IMR-90 (cell line): Measurements from ENCODE around the gene SOX5. TPM values are rescaled to one million over a fixed set of nuclear protein-coding genes. Genes with fewer than 3 reads are reported as not detected.
A peak's percentile ranks its signal among the peaks of the same experiment; 100 is the strongest.

Source experiments
- ATAC-seq: fragments of 200-7000 bp; cut with Tn5 transposase; 2 replicates; pipeline ENCODE4 v1.9.1; 2020; ENCODE audit warnings: low read depth, mild to moderate bottlenecking, moderate library complexity
- BruUV-seq: library from RNA; stranded (reverse); fragments of 400-500 nt; replicated peaks from 2 replicates; lab custom pipeline; 2021; lab: Mats Ljungman, UMichigan
- CTCF ChIA-PET: fragments of 300-600 bp; formaldehyde crosslinking; extraction: SDS; loops from one replicate; lab custom pipeline; 2021; ENCODE audit warnings: antibody characterized with exemption; lab: Yijun Ruan, JAX
- POLR2A ChIA-PET: fragments of 300-600 bp; sonication (Branson Sonifier 250); formaldehyde crosslinking; loops from one replicate; lab custom pipeline; 2022; ENCODE audit warnings: antibody characterized with exemption; ENCODE audit not compliant: unreplicated experiment; lab: Charles Lee
- DNase-seq: peaks from one replicate; pipeline ENCODE4 v3.0.0; 2013
- H2AFZ ChIP-seq: replicated peaks from 2 replicates; pipeline ENCODE3; 2013; ENCODE audit warnings: low read length, mild to moderate bottlenecking; ENCODE audit not compliant: poor library complexity
- H2AK5ac ChIP-seq: 2 replicates; pipeline ENCODE4 v1.6.1; 2013; ENCODE audit warnings: low read depth, low read length, inconsistent platforms
- H2AK9ac ChIP-seq: replicated peaks from 2 replicates; pipeline ENCODE3; 2013; ENCODE audit warnings: mild to moderate bottlenecking, low read depth, low read length, moderate library complexity; ENCODE audit not compliant: poor library complexity
- H2BK120ac ChIP-seq: 2 replicates; pipeline ENCODE4 v1.6.1; 2013; ENCODE audit warnings: low read depth, low read length, inconsistent platforms
- H2BK15ac ChIP-seq: 3 replicates; pipeline ENCODE4 v1.6.1; 2013; ENCODE audit warnings: low read depth, low read length, inconsistent platforms
- H2BK20ac ChIP-seq: 2 replicates; pipeline ENCODE4 v1.6.1; 2013; ENCODE audit warnings: low read depth, mild to moderate bottlenecking, inconsistent platforms, low read length, moderate library complexity
- H2BK5ac ChIP-seq: 2 replicates; pipeline ENCODE4 v1.6.1; 2013; ENCODE audit warnings: mild to moderate bottlenecking, low read depth, low read length, inconsistent platforms; ENCODE audit not compliant: poor library complexity, severe bottlenecking
- H3K14ac ChIP-seq: replicated peaks from 2 replicates; pipeline ENCODE4 v1.6.1; 2013; ENCODE audit warnings: low read depth, low read length, inconsistent platforms
- H3K18ac ChIP-seq: 2 replicates; pipeline ENCODE4 v1.6.1; 2013; ENCODE audit warnings: low read depth, low read length, control low read depth
- H3K23ac ChIP-seq: 2 replicates; pipeline ENCODE4 v1.6.1; 2013; ENCODE audit warnings: low read depth, low read length, inconsistent platforms
- H3K27ac ChIP-seq: 2 replicates; pipeline ENCODE4 v1.5.1; 2013; ENCODE audit warnings: mild to moderate bottlenecking, control low read depth, low read length; ENCODE audit not compliant: insufficient read depth
- H3K27me3 ChIP-seq: 2 replicates; pipeline ENCODE4 v1.6.1; 2013; ENCODE audit warnings: low read length; ENCODE audit not compliant: control insufficient read depth, insufficient read depth
- H3K36me3 ChIP-seq: 2 replicates; pipeline ENCODE4 v1.6.1; 2013; ENCODE audit warnings: low read length, mixed read lengths; ENCODE audit not compliant: control insufficient read depth, insufficient read depth
- H3K4ac ChIP-seq: 2 replicates; pipeline ENCODE4 v1.6.1; 2013; ENCODE audit warnings: low read depth, low read length, inconsistent platforms
- H3K4me1 ChIP-seq: 2 replicates; pipeline ENCODE4 v1.6.1; 2013; ENCODE audit warnings: low read length, mixed read lengths; ENCODE audit not compliant: control insufficient read depth, insufficient read depth
- H3K4me2 ChIP-seq: 2 replicates; pipeline ENCODE4 v1.6.1; 2013; ENCODE audit warnings: low read depth, mild to moderate bottlenecking, control low read depth, low read length, moderate library complexity
- H3K4me3 ChIP-seq: 2 replicates; pipeline ENCODE4 v1.5.1; 2013; ENCODE audit warnings: low read depth, mild to moderate bottlenecking, control low read depth, low read length, moderate library complexity; ENCODE audit not compliant: insufficient read depth
- H3K56ac ChIP-seq: 2 replicates; pipeline ENCODE4 v1.6.1; 2013; ENCODE audit warnings: low read length, inconsistent platforms; ENCODE audit not compliant: insufficient read depth; ENCODE audit errors: extremely low read depth
- H3K79me1 ChIP-seq, 2 experiments: 2 replicates each; pipeline ENCODE4 v1.6.1; 2013; ENCODE audit warnings: low read length in 2 of 2, inconsistent platforms in 1 of 2, low read depth in 1 of 2
- H3K9ac ChIP-seq: 2 replicates; pipeline ENCODE4 v1.6.1; 2013; ENCODE audit warnings: low read depth, low read length, control low read depth
- H3K9me1 ChIP-seq: 2 replicates; pipeline ENCODE4 v1.6.1; 2013; ENCODE audit warnings: low read length, inconsistent platforms; ENCODE audit not compliant: insufficient read depth
- H3K9me3 ChIP-seq: 2 replicates; pipeline ENCODE4 v1.6.1; 2013; ENCODE audit warnings: low read length; ENCODE audit not compliant: control insufficient read depth, insufficient read depth
- H4K20me1 ChIP-seq: 2 replicates; pipeline ENCODE4 v1.6.1; 2013; ENCODE audit warnings: low read length, inconsistent platforms; ENCODE audit not compliant: insufficient read depth
- H4K5ac ChIP-seq: 2 replicates; pipeline ENCODE4 v1.6.1; 2013; ENCODE audit warnings: mild to moderate bottlenecking, low read depth, low read length, control low read depth
- H4K8ac ChIP-seq, 2 experiments: 2 replicates each; pipeline ENCODE4 v1.6.1; 2013; ENCODE audit warnings: low read depth in 2 of 2, low read length in 2 of 2, control low read depth in 1 of 2, inconsistent platforms in 1 of 2
- H4K91ac ChIP-seq: 2 replicates; pipeline ENCODE4 v1.6.1; 2013; ENCODE audit warnings: low read depth, low read length, inconsistent platforms; ENCODE audit not compliant: insufficient read depth
- CEBPB ChIP-seq: IDR thresholded peaks from 2 replicates; pipeline ENCODE4 v1.6.1; 2012; ENCODE audit warnings: low read depth, low read length, improper control_type of control experiment
- MAFK ChIP-seq: IDR thresholded peaks from 2 replicates; pipeline ENCODE4 v1.6.1; 2012; ENCODE audit warnings: low read depth, low read length, improper control_type of control experiment
- WGBS, 2 experiments: methylation state at CpG; one replicate each; pipeline versions ENCODE4 v1.1.5 to v1.1.7; 2013; ENCODE audit warnings: missing lambda C conversion rate in 2 of 2; ENCODE audit not compliant: insufficient read length in 1 of 2; ENCODE audit errors: extremely low coverage in 2 of 2; 5-methylcytosine and 5-hydroxymethylcytosine counted together
- dilution Hi-C: fragments of 300-500 bp; cut with HindIII; formaldehyde crosslinking; loops from one replicate; pipeline ENCODE4 v1.14.3; 2018; ENCODE audit warnings: low sequenced_read_pairs; ENCODE audit not compliant: unreplicated experiment
- in situ Hi-C: fragments of 300-500 bp; cut with MboI; formaldehyde crosslinking; loops from 3 replicates; pipeline ENCODE4 v1.14.3; 2019; ENCODE audit warnings: low sequenced_read_pairs, inconsistent platforms, mixed read lengths
- intact Hi-C: fragments of 100-400 bp; cut with micrococcal nuclease; formaldehyde crosslinking; loops from 2 replicates; pipeline ENCODE4 v1.10.0; 2022
- polyA plus RNA-seq, 3 experiments: library from polyadenylated mRNA; depleted of rRNA; stranded (reverse); fragments of >200 nt; gene quantifications; 2 replicates each; pipeline ENCODE4 v1.2.3, GENCODE V29; 2012; ENCODE audit warnings: low replicate concordance in 1 of 3
- total RNA-seq: library from RNA; depleted of rRNA; stranded (reverse); fragments of >200 nt; gene quantifications from 2 replicates; pipeline ENCODE4 v1.2.3, GENCODE V29; 2012

SOX5 gene
- total and polyA plus RNA-seq, 2 of the 4 experiments (the other 2 are of a cell fraction): 1.1 to 13.1 TPM

GRCh38 chr12:23817345-23817744 is 132.1 kb downstream of the SOX5 start:
- H4K20me1 ChIP-seq: no peaks in the 10 kb centered on the region
- H3K4me3 ChIP-seq: no peak overlapping the region
- no peak overlapping the region for H2BK15ac ChIP-seq
- no peak overlapping the region for H4K8ac ChIP-seq
- H2AK9ac ChIP-seq: no peak overlapping the region
- H2BK20ac ChIP-seq: no peak overlapping the region
- H2AFZ ChIP-seq: no peak overlapping the region
- intact Hi-C loops (no loop called here), in situ Hi-C loops (no loop called here), dilution Hi-C loops (no loop called here)
- H3K14ac ChIP-seq: no peak overlapping the region
- H4K91ac ChIP-seq: no peak overlapping the region
- WGBS, 2 experiments: no CpG with 5 or more reads among the region's 2 CpGs
- no peak overlapping the region for H2AK5ac ChIP-seq
- H2BK120ac ChIP-seq: no peak overlapping the region
- no peak overlapping the region for H3K4me2 ChIP-seq
- ChIA-PET POLR2A (no interaction called here), CTCF (no interaction called here)
- H3K9me1 ChIP-seq: no peaks in the 10 kb centered on the region
- no peaks in the 10 kb centered on the region for H3K4me1 ChIP-seq
- no peak for ATAC-seq
- no peak overlapping the region for H3K23ac ChIP-seq
- H3K36me3 ChIP-seq: no peaks in the 10 kb centered on the region
- H4K5ac ChIP-seq: no peak overlapping the region
- no peak for TF ChIP-seq MAFK
- peak; percentile 70 for TF ChIP-seq CEBPB
- H3K4ac ChIP-seq: no peak overlapping the region
- no peak overlapping the region for H2BK5ac ChIP-seq
- no peak overlapping the region for H3K27ac ChIP-seq
- no peak overlapping the region for H3K18ac ChIP-seq
- no peak overlapping the region for H3K9ac ChIP-seq
- no peak overlapping the region for H3K56ac ChIP-seq
- no TSS peak for BruUV-seq
- no peaks in the 10 kb centered on the region for H3K27me3 ChIP-seq
- H3K79me1 ChIP-seq: no peaks in the 10 kb centered on the region
- no peaks in the 10 kb centered on the region for H3K9me3 ChIP-seq
- no peak for DNase-seq
